ENCODE results near the gene CCNK.

CCNK gene

GRCh38 chr14:99441918-99442317, 39.3 kb upstream of the CCNK start:
- ATAC-seq: no peak

DNA sequence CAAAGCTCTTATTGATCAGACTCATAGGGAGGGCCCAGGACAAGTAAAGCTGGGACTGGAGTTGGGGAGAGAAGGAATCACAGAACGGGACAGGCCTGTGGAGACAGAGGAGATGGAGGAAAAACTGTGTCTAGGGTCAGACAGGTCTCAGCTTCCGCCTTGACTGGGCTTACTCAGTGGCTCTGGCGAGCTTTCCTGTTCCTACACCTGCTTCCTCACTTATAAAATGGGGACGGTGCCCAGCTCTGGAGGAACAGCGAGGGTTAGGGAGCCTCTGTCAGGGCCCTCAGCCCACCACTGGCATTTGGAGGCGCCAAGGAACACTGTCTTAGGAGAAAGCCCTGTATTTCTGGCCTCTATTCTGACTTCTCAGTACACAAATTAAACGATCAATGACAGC, 35.3 kb upstream of the CCNK start:
- ATAC-seq: no peak
- TF ChIP-seq ZC3H10 (CRISPR knock-in tag; IDR thresholded peaks at IDR 0.05): no peak
- TF ChIP-seq ARNTL (CRISPR knock-in tag; IDR thresholded peaks at IDR 0.05; ENCODE audit: borderline replicate concordance, low read depth): no peak
- TF ChIP-seq ZNF8 (CRISPR knock-in tag; IDR thresholded peaks at IDR 0.05): no peak
- TF ChIP-seq POU6F1 (CRISPR knock-in tag; IDR thresholded peaks at IDR 0.05; ENCODE audit: borderline replicate concordance, low read depth): no peak
- TF ChIP-seq ISL1 (CRISPR knock-in tag; IDR thresholded peaks at IDR 0.05): no peak
- no peak for TF ChIP-seq ESRRG (CRISPR knock-in tag; IDR thresholded peaks at IDR 0.05)
- no peak for TF ChIP-seq TOX (CRISPR knock-in tag; IDR thresholded peaks at IDR 0.05; ENCODE audit: borderline replicate concordance)
- TF ChIP-seq, protein P1, sequence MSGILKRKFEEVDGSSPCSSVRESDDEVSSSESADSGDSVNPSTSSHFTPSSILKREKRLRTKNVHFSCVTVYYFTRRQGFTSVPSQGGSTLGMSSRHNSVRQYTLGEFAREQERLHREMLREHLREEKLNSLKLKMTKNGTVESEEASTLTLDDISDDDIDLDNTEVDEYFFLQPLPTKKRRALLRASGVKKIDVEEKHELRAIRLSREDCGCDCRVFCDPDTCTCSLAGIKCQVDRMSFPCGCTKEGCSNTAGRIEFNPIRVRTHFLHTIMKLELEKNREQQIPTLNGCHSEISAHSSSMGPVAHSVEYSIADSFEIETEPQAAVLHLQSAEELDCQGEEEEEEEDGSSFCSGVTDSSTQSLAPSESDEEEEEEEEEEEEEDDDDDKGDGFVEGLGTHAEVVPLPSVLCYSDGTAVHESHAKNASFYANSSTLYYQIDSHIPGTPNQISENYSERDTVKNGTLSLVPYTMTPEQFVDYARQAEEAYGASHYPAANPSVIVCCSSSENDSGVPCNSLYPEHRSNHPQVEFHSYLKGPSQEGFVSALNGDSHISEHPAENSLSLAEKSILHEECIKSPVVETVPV (CRISPR knock-in tag; IDR thresholded peaks at IDR 0.05): no peak
- no peak for TF ChIP-seq ZFP30 (CRISPR knock-in tag; IDR thresholded peaks at IDR 0.05)
- TF ChIP-seq RARB (CRISPR knock-in tag; IDR thresholded peaks at IDR 0.05): no peak
- no peak for TF ChIP-seq CSDC2 (CRISPR knock-in tag; IDR thresholded peaks at IDR 0.05)
- TF ChIP-seq ZFP3 (CRISPR knock-in tag; IDR thresholded peaks at IDR 0.05): no peak
- no peak for TF ChIP-seq ZNF70 (CRISPR knock-in tag; IDR thresholded peaks at IDR 0.05)
- TF ChIP-seq OSR1 (CRISPR knock-in tag; IDR thresholded peaks at IDR 0.05): no peak
- TF ChIP-seq CREB5 (CRISPR knock-in tag; IDR thresholded peaks at IDR 0.05; ENCODE audit: low read depth): no peak
- no peak for TF ChIP-seq SNAI2 (CRISPR knock-in tag; IDR thresholded peaks at IDR 0.05)
- no peak for TF ChIP-seq ZNF565 (CRISPR knock-in tag; conservative IDR thresholded peaks at IDR 0.05; ENCODE audit: low read depth)
- TF ChIP-seq, protein P2, sequence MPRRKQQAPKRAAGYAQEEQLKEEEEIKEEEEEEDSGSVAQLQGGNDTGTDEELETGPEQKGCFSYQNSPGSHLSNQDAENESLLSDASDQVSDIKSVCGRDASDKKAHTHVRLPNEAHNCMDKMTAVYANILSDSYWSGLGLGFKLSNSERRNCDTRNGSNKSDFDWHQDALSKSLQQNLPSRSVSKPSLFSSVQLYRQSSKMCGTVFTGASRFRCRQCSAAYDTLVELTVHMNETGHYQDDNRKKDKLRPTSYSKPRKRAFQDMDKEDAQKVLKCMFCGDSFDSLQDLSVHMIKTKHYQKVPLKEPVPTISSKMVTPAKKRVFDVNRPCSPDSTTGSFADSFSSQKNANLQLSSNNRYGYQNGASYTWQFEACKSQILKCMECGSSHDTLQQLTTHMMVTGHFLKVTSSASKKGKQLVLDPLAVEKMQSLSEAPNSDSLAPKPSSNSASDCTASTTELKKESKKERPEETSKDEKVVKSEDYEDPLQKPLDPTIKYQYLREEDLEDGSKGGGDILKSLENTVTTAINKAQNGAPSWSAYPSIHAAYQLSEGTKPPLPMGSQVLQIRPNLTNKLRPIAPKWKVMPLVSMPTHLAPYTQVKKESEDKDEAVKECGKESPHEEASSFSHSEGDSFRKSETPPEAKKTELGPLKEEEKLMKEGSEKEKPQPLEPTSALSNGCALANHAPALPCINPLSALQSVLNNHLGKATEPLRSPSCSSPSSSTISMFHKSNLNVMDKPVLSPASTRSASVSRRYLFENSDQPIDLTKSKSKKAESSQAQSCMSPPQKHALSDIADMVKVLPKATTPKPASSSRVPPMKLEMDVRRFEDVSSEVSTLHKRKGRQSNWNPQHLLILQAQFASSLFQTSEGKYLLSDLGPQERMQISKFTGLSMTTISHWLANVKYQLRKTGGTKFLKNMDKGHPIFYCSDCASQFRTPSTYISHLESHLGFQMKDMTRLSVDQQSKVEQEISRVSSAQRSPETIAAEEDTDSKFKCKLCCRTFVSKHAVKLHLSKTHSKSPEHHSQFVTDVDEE (CRISPR knock-in tag; IDR thresholded peaks at IDR 0.05): no peak
- no peak for TF ChIP-seq PPARA (CRISPR knock-in tag; IDR thresholded peaks at IDR 0.05; ENCODE audit: borderline replicate concordance)

More at GRCh38 chr14:99441918-99442317, 39.3 kb upstream of the CCNK start:
- no peak for TF ChIP-seq ESRRG (CRISPR knock-in tag; IDR thresholded peaks at IDR 0.05)
- no peak for TF ChIP-seq ARNTL (CRISPR knock-in tag; IDR thresholded peaks at IDR 0.05; ENCODE audit: borderline replicate concordance, low read depth)
- TF ChIP-seq SNAI2 (CRISPR knock-in tag; IDR thresholded peaks at IDR 0.05): no peak
- TF ChIP-seq ZFP30 (CRISPR knock-in tag; IDR thresholded peaks at IDR 0.05): no peak
- TF ChIP-seq RARB (CRISPR knock-in tag; IDR thresholded peaks at IDR 0.05): no peak
- no peak for TF ChIP-seq TCF4 (CRISPR knock-in tag; IDR thresholded peaks at IDR 0.05; ENCODE audit: borderline replicate concordance)
- no peak for TF ChIP-seq PPARA (CRISPR knock-in tag; IDR thresholded peaks at IDR 0.05; ENCODE audit: borderline replicate concordance)
- TF ChIP-seq CREB5 (CRISPR knock-in tag; IDR thresholded peaks at IDR 0.05; ENCODE audit: low read depth): no peak

- no peak for ATAC-seq
- TF ChIP-seq GLIS3 (CRISPR knock-in tag; IDR thresholded peaks at IDR 0.05) (no peak), SNAI2 (CRISPR knock-in tag; IDR thresholded peaks at IDR 0.05) (no peak)
Observed at GRCh38 chr14:99447739-99448138, 33.5 kb upstream of the CCNK start.

All from SK-N-SH treated with all-trans-retinoic acid at 6 μM for 48 hours (cell line).